Nucleus accumbens (tissue), 56 donors: Measurements from ENCODE around the gene L2HGDH.
"Not testable (repeated sequence)": the region's sequence is repeated elsewhere in the genome, so short reads cannot be mapped to it uniquely, and the experiment has no call there.

Source experiments
- DNase-seq, 56 donors: peaks; one replicate each; lab custom pipeline; 2025; lab: John Stamatoyannopoulos, UW

Gene L2HGDH

GRCh38 chr14:50340045-50340444 lies 28.0 kb upstream of the L2HGDH start:
- DNase-seq = no peak

GRCh38 chr14:50339178-50339804 lies 27.3 kb upstream of the L2HGDH start:
- no peak for DNase-seq

- no peak for DNase-seq
These were observed 26.6 kb upstream of the L2HGDH start for GRCh38 chr14:50338587-50338986.

GRCh38 chr14:50335989-50336824 lies 24.2 kb upstream of the L2HGDH start:
- DNase-seq = peak in 42 of 56 donors; percentile 3 to 69 (median 39)

- peak in 51 of 56 donors; percentile 11 to 90 (median 65) for DNase-seq
These were observed 23.4 kb upstream of the L2HGDH start for GRCh38 chr14:50335389-50335788.

GRCh38 chr14:50334211-50334610 lies 22.2 kb upstream of the L2HGDH start:
- DNase-seq = no peak

GRCh38 chr14:50333014-50333509 lies 21.0 kb upstream of the L2HGDH start:
- no peak for DNase-seq

- DNase-seq = no peak
These were observed 19.6 kb upstream of the L2HGDH start for GRCh38 chr14:50331596-50331995.

GRCh38 chr14:50321009-50321660 lies 9.1 kb upstream of the L2HGDH start:
- DNase-seq = peak in 47 of 56 donors; percentile 5 to 82 (median 50)

GRCh38 chr14:50320283-50320682 lies 8.3 kb upstream of the L2HGDH start:
- peak in 6 of 56 donors; percentile 1 to 26 (median 16) for DNase-seq

GRCh38 chr14:50319721-50320120 lies 7.7 kb upstream of the L2HGDH start:
- DNase-seq = no peak

GRCh38 chr14:50319293-50319692 lies 7.3 kb upstream of the L2HGDH start:
- no peak for DNase-seq

GRCh38 chr14:50318031-50318626 lies 6.1 kb upstream of the L2HGDH start:
- no peak for DNase-seq

- DNase-seq = not testable (repeated sequence)
These were observed 2.1 kb upstream of the L2HGDH start for GRCh38 chr14:50314098-50314497.

GRCh38 chr14:50312734-50313054 lies 665 bp upstream of the L2HGDH start:
- DNase-seq = peak in 3 of 56 donors; percentile 57 to 72 (median 66)

GRCh38 chr14:50311337-50311971 lies 575 bp downstream of the L2HGDH start:
- DNase-seq = no peak

GRCh38 chr14:50310445-50310844 lies 1.6 kb downstream of the L2HGDH start:
- DNase-seq = no peak

- DNase-seq = no peak
These were observed 3.6 kb downstream of the L2HGDH start for GRCh38 chr14:50308363-50308915.

GRCh38 chr14:50303744-50304471 lies 8.1 kb downstream of the L2HGDH start:
- no peak for DNase-seq
